ENCODE data around the gene CCL25. TPM values are rescaled to one million over a fixed set of nuclear protein-coding genes. Genes with fewer than 3 reads are reported as not detected.

The CCL25 gene
- total and polyA plus RNA-seq, 2 of the 13 experiments (the other 11 are each of a cell fraction or from before 2014, with no cell fraction given): not detected

GRCh38 chr19:8005534-8006256, 46.9 kb upstream of the CCL25 start, which contains the start of gene ELAVL1 (continued):
- peak; percentile 58; the same call in 1 of the 2 replicates for TF ChIP-seq ZFP91 (CRISPR knock-in tag; IDR thresholded peaks at IDR 0.05; ENCODE audit: borderline replicate concordance)
- TF ChIP-seq ZNF337 (CRISPR knock-in tag; IDR thresholded peaks at IDR 0.05; ENCODE audit: borderline replicate concordance, low read depth): no peak
- no peak for TF ChIP-seq ZFP36 (IDR thresholded peaks at IDR 0.05; ENCODE audit: borderline replicate concordance, low read depth, low read length, partially characterized antibody)
- TF ChIP-seq LBX2 (CRISPR knock-in tag; IDR thresholded peaks at IDR 0.05; ENCODE audit: borderline replicate concordance): no peak
- TF ChIP-seq ZNF556 (CRISPR knock-in tag; IDR thresholded peaks at IDR 0.05; ENCODE audit: borderline replicate concordance): no peak
- TF ChIP-seq NONO (IDR thresholded peaks at IDR 0.05): no peak
- TF ChIP-seq NONO (CRISPR knock-in tag; conservative IDR thresholded peaks at IDR 0.05): peak; percentile 60; the same call in 1 of the 2 replicates
- TF ChIP-seq KLF16 (CRISPR knock-in tag; IDR thresholded peaks at IDR 0.05): 0 out of 4 replicates have a peak, but pooled peaks of 1 of the 2 experiments have one; percentile 20
- TF ChIP-seq TP53 (CRISPR knock-in tag; conservative IDR thresholded peaks at IDR 0.05): no peak
- TF ChIP-seq NR2F2 (IDR thresholded peaks at IDR 0.05; ENCODE audit: borderline replicate concordance, low read depth): no peak
- TF ChIP-seq ZNF232 (CRISPR knock-in tag; IDR thresholded peaks at IDR 0.05; ENCODE audit: borderline replicate concordance): peak; percentile 29; the same call in 1 of the 2 replicates
- TF ChIP-seq DZIP1 (CRISPR knock-in tag; IDR thresholded peaks at IDR 0.05): peak; percentile 74; the same call in 1 of the 2 replicates
- no peak for TF ChIP-seq ZBTB37 (CRISPR knock-in tag; IDR thresholded peaks at IDR 0.05)
- no peak for TF ChIP-seq ZBTB7B (CRISPR knock-in tag; IDR thresholded peaks at IDR 0.05)
- TF ChIP-seq RBFOX2 (IDR thresholded peaks at IDR 0.05; ENCODE audit: low read depth, low read length): peak; percentile 83
- TF ChIP-seq ZBTB21 (CRISPR knock-in tag; IDR thresholded peaks at IDR 0.05): no peak
- peak; percentile 78 for TF ChIP-seq ZNF772 (CRISPR knock-in tag; IDR thresholded peaks at IDR 0.05)
- TF ChIP-seq THAP8 (CRISPR knock-in tag; IDR thresholded peaks at IDR 0.05; ENCODE audit: borderline replicate concordance): no peak
- TF ChIP-seq MYC (CRISPR knock-in tag; IDR thresholded peaks at IDR 0.05; ENCODE audit: borderline replicate concordance): peak; percentile 29; the same call in 1 of the 2 replicates
- no peak for TF ChIP-seq IKZF4 (CRISPR knock-in tag; IDR thresholded peaks at IDR 0.05; ENCODE audit: borderline replicate concordance, low read depth, not compliant biosample characterization)
- peak; percentile 93 for TF ChIP-seq YY1 (IDR thresholded peaks at IDR 0.05; ENCODE audit: insufficient read depth, insufficient replicate concordance, low read depth, low read length)
- TF ChIP-seq ZNF3 (CRISPR knock-in tag; IDR thresholded peaks at IDR 0.05): no peak

Measured in HepG2 (cell line).